GM18526 (cell line): ENCODE results near the gene PRELID2.

Source experiments
- POLR2A ChIP-seq: IDR thresholded peaks from 3 replicates; pipeline ENCODE4 v1.6.1; 2011; ENCODE audit not compliant: insufficient read length; ENCODE audit errors: extremely low read depth

The PRELID2 gene

GRCh38 chr5:145848854-145849253 is 13.7 kb upstream of the PRELID2 start:
- TF ChIP-seq POLR2A = no peak

GRCh38 chr5:145847499-145848497 is 12.7 kb upstream of the PRELID2 start:
- no peak for TF ChIP-seq POLR2A

- TF ChIP-seq POLR2A = no peak
These were observed 10.9 kb upstream of the PRELID2 start for GRCh38 chr5:145846081-145846480.

GRCh38 chr5:145841299-145841698 is 6.2 kb upstream of the PRELID2 start:
- no peak for TF ChIP-seq POLR2A

GRCh38 chr5:145840458-145841132 is 5.5 kb upstream of the PRELID2 start:
- TF ChIP-seq POLR2A = no peak

GRCh38 chr5:145838276-145838675 is 3.1 kb upstream of the PRELID2 start:
- no peak for TF ChIP-seq POLR2A

GRCh38 chr5:145835848-145836239 is 702 bp upstream of the PRELID2 start:
- TF ChIP-seq POLR2A = no peak

- no peak for TF ChIP-seq POLR2A
These were observed 607 bp downstream of the PRELID2 start for GRCh38 chr5:145834554-145834916.

GRCh38 chr5:145833631-145834200 is 1.4 kb downstream of the PRELID2 start:
- no peak for TF ChIP-seq POLR2A

- no peak for TF ChIP-seq POLR2A
These were observed 4.5 kb downstream of the PRELID2 start for GRCh38 chr5:145830594-145830993.

GRCh38 chr5:145829708-145830361 is 5.3 kb downstream of the PRELID2 start:
- no peak for TF ChIP-seq POLR2A

- TF ChIP-seq POLR2A = no peak
These were observed 8.1 kb downstream of the PRELID2 start for GRCh38 chr5:145826895-145827674.

- no peak for TF ChIP-seq POLR2A
These were observed 9.4 kb downstream of the PRELID2 start for GRCh38 chr5:145825751-145826180.

GRCh38 chr5:145824040-145824439 is 11.1 kb downstream of the PRELID2 start:
- no peak for TF ChIP-seq POLR2A

- no peak for TF ChIP-seq POLR2A
These were observed 16.5 kb downstream of the PRELID2 start for GRCh38 chr5:145818604-145819003.
